Fibroblast of the aortic adventitia (primary cell): ENCODE results near the gene KLHL42. TPM values are rescaled to one million over a fixed set of nuclear protein-coding genes. Genes with fewer than 3 reads are reported as not detected.
"Not testable (repeated sequence)": the region's sequence is repeated elsewhere in the genome, so short reads cannot be mapped to it uniquely, and the experiment has no call there.

Experiments used
- DNase-seq: peaks from one replicate; pipeline ENCODE4 v3.0.0-alpha.2; 2010; ENCODE audit warnings: low read depth
- H3K4me3 ChIP-seq: 2 replicates; pipeline ENCODE4 v1.5.1; 2011; ENCODE audit warnings: low read depth, mild to moderate bottlenecking, control low read depth, low read length, moderate library complexity
- total RNA-seq: library from RNA; depleted of rRNA; stranded (reverse); fragments of >200 nt; gene quantifications from 2 replicates; pipeline ENCODE4 v1.2.3, GENCODE V29; 2012; ENCODE audit warnings: low replicate concordance
- TF ChIP-seq, protein P1 (sequence below): IDR thresholded peaks from 2 replicates; pipeline ENCODE4 v1.5.1; 2011; ENCODE audit warnings: mild to moderate bottlenecking, low read length, control low read depth, inconsistent platforms; ENCODE audit not compliant: insufficient read depth

KLHL42 gene, protein sequence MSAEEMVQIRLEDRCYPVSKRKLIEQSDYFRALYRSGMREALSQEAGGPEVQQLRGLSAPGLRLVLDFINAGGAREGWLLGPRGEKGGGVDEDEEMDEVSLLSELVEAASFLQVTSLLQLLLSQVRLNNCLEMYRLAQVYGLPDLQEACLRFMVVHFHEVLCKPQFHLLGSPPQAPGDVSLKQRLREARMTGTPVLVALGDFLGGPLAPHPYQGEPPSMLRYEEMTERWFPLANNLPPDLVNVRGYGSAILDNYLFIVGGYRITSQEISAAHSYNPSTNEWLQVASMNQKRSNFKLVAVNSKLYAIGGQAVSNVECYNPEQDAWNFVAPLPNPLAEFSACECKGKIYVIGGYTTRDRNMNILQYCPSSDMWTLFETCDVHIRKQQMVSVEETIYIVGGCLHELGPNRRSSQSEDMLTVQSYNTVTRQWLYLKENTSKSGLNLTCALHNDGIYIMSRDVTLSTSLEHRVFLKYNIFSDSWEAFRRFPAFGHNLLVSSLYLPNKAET
- total RNA-seq: 13.6 and 32.5 TPM in 2 replicates

DNA sequence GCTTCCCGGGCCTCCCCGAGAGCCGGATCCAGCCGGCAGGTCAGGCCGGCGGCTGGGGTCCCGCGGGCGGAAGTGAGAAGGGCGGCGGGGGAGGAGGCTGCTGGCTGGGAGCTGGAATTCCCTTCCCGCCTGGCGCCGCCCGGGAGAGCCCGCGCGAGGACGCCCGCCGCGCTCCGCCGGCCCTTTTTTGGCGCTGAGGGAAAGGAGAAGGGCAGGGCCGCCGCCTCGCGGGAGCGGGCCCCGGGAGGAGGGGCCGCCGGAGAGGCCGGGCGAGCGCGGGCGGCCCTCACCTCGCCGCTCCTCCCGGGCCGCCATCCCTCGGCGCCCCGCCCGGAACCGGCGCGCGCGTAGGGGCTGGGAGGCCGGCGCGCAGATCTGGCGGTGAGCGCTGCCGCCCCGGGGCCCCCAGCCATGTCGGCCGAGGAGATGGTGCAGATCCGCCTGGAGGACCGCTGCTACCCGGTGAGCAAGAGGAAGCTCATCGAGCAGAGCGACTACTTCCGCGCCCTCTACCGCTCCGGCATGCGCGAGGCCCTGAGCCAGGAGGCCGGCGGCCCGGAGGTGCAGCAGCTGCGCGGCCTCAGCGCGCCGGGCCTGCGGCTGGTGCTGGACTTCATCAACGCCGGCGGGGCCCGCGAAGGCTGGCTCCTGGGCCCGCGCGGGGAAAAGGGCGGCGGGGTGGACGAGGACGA lies at the start of gene KLHL42, which contains the start of gene MANSC4:
Gene KLHL42 (plus strand): TSS at position 314 of the 692 bp plus-strand sequence. CDS start 98 bp downstream, at position 412.
Gene MANSC4 (minus strand): TSS at position 317 of the 692 bp plus-strand sequence. CDS start 8,960 bp downstream, outside the sequence.
- peak within 1 kb of the TSS; percentile 89 for H3K4me3 ChIP-seq
- TF ChIP-seq, protein P1, sequence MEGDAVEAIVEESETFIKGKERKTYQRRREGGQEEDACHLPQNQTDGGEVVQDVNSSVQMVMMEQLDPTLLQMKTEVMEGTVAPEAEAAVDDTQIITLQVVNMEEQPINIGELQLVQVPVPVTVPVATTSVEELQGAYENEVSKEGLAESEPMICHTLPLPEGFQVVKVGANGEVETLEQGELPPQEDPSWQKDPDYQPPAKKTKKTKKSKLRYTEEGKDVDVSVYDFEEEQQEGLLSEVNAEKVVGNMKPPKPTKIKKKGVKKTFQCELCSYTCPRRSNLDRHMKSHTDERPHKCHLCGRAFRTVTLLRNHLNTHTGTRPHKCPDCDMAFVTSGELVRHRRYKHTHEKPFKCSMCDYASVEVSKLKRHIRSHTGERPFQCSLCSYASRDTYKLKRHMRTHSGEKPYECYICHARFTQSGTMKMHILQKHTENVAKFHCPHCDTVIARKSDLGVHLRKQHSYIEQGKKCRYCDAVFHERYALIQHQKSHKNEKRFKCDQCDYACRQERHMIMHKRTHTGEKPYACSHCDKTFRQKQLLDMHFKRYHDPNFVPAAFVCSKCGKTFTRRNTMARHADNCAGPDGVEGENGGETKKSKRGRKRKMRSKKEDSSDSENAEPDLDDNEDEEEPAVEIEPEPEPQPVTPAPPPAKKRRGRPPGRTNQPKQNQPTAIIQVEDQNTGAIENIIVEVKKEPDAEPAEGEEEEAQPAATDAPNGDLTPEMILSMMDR: no peak
- peak; percentile 68 for DNase-seq

DNA sequence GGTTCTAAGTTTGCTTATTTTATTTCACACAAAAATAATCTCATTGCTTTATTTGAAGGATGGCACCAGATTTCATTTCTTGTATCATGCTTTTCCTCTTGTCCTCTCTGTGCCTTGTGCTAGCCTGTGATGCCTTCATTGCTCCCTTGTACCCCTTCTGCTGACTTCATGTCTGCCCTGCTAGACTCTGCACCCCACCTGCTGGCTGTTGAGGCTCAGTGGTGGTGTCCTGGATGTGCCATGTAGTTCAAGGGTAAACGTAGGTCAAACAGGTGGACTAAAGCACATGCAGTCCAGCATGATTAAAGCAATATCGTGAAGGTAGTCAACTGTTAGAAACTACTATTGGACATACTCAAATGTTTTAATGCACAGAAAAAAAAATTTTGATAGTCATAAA lies 47.8 kb upstream of the KLHL42 start:
- DNase-seq: no peak
- TF ChIP-seq, protein P1: peak; percentile 29
- H3K4me3 ChIP-seq: no peak overlapping the region

DNA sequence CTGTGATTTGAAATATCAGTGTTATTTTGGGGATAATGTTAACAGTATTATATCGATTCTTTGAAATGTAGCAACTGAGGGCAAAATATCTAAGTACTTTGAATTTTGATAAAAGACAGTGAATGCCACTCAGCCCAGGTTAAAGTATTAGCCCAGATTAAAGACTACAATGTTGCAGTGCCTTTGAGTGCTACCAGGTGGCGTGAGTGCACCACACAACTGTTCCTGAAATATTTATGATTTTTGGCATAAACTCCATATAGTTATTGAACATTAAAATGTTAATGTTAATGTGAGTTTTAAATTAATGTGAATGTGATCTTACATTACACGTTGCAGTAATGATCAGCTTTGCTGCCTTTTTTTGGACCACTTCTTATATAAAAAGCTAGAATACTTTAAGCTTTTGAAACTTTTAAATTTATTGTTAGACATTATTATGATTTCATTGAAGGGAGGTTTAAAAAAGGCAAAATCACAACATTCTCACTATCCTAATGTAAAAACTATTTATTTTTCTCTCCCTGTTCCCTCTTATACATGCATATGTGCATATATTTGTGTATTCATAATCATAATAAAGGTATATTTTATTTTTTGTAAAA lies 46.9 kb upstream of the KLHL42 start:
- TF ChIP-seq, protein P1: peak; percentile 92
- DNase-seq: peak; percentile 60
- no peak overlapping the region for H3K4me3 ChIP-seq

DNA sequence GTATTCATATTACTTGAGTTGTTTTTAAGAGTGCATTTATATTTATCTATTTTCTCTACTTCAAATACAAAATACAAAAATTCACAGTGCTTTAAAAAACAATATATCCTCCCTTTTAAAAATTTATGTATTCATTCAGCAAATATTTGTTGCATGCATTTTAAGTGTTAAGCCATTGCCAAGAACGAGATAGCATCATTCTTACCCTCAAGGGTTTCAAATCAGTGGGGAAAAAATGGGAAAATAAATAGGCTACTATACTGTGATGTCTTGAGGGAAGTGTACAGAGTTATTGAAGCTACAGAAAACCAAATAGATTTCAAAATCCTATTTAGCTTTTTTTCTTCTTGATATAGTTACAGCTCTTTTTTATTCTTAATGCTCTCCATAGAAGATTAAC lies 46.2 kb upstream of the KLHL42 start:
- TF ChIP-seq, protein P1: no peak
- no peak overlapping the region for H3K4me3 ChIP-seq
- DNase-seq: no peak

DNA sequence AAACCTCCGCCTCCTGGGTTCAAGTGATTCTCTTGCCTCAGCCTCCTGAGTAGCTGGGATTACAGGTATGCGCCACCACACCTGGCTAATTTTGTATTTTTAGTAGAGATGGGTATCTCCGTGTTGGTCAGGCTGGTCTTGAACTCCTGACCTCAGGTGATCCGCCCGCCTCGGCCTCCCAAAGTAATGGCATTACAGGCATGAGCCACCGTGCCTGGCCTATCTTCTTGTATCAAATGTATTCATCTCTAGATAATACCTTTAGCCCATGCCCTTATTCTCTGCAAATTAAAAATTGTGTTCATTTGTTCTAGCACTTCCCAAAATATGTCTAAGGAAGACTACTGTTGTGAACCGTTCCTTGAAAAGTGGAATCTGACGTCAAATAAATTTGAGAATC lies 45.7 kb upstream of the KLHL42 start:
- not testable (repeated sequence) for DNase-seq, H3K4me3 ChIP-seq

DNA sequence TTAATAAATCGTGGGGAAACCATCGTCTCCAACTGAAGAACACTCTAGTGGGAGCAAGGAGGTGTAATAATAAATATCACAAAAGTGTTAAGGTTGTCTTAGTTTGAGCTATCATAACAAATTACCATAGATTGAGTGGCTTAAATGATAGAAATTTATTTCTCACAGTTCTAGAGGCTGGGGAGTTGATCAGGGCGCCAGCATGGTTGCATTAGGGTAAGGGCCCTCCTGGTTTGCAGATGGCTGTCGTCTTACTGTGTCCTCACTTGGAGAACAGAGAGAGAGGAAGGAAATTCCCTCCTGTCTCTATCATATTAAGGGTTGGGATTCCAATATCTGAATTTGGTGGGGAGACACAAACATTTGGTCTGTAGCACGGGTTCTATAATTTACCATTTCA lies 36.4 kb upstream of the KLHL42 start:
- DNase-seq: no peak
- H3K4me3 ChIP-seq: no peak overlapping the region
- TF ChIP-seq, protein P1: no peak

DNA sequence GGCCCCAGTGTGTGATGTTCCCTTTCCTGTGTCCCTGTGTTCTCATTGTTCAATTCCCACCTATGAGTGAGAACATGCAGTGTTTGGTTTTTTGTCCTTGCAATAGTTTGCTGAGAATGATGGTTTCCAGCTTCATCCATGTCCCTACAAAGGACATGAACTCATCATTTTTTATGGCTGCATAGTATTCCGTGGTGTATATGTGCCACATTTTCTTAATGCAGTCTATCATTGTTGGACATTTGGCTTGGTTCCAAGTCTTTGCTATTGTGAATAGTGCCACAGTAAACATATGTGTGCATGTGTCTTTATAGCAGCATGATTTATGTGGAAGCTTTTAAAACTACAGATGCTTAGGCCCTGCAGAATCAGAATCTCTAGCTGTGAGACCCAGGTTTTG lies 34.3 kb upstream of the KLHL42 start:
- H3K4me3 ChIP-seq, DNase-seq: not testable (repeated sequence)
